ENCODE data around the gene LRRC8B. TPM values are rescaled to one million over a fixed set of nuclear protein-coding genes. Genes with fewer than 3 reads are reported as not detected.

LRRC8B gene
- total RNA-seq, 4 donors from 2014 or later, result 27.1 to 48.0 (median 35.1) TPM

DNA sequence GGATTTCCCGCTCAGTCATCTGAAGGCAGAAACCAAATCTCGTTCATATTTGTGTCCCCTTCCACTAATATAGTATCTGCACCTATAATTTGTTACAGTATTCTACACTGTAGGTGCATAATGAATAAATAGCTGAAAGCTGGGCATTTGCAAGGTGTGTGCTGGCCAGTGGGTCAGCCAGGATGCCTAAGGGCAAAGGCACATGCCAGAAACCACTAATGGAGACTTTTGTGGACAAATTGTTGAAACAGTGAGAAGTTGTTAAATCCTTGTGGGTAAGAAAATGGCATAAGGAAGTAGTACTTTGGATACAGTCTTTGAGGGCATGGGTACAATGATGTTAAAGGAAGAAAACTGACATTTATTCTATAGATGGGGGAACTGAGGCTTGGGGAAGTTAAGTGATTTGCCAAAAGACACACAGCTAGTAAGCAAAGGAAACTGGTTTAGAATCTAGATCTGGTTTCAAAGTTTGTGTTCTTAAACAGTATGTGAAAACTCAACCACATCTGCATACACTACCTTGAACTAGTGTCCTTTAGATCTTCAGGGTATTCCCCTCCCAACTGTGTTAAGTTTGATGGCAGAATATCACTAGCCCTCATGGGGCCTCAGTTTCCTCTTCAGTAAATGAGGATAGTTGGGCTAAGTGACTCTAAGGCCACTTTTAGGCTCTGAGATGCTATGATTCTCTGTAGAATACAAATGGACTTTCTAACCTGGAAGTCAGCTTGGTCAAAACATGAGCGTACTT lies 81.8 kb downstream of the LRRC8B start:
- Histone ChIP-seq H3K27ac (peak overlapping the region in 3 of 4 donors; percentile 59 to 72 (median 67)), H3K9me3 (no peaks in the 10 kb centered on the region)
- 69 to 75% methylated on average over 3 of the region's 3 CpGs for WGBS, 2 donors

DNA sequence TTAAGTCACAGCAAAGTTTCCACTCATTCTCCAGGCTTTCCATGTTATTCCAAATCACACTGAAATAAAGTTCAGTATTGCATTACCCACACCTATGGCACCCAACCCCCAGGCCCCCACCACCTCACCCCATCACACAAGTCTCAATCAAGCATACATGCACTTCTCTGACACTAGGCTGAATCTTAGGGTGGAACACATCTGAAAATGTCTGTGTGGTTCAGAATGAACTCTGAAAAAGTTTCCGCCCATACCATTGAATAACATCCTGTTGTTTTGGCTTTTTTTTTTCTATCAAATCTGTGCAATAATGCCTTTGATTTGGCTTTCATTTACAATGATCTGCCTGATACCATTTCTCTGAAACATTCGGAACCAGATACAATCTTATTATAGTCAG lies 82.5 kb downstream of the LRRC8B start:
- H3K27ac ChIP-seq, result peak overlapping the region in 3 of 4 donors; percentile 59 to 72 (median 67)
- 46 to 56% methylated on average over 2 of the region's 2 CpGs for WGBS, 2 donors
- TF ChIP-seq EP300 (IDR thresholded peaks at IDR 0.05) (no peak), CTCF (IDR thresholded peaks at IDR 0.05) (no peak), POLR2A (IDR thresholded peaks at IDR 0.05) (no peak)

More for the DNA sequence above, 81.8 kb downstream of the LRRC8B start:
- Histone ChIP-seq H3K4me3 (no peak overlapping the region), H3K4me1 (peaks cover 0 to 80% (median 43%) of the 10 kb centered on the region in 4 donors), H3K27me3 (no peaks in the 10 kb centered on the region), H3K36me3 (peaks cover 0 to 9% (median 0%) of the 10 kb centered on the region in 3 donors)
- no peak for DNase-seq (ENCODE audit: low spot score in 2 of 2)
- TF ChIP-seq CTCF (IDR thresholded peaks at IDR 0.05) (no peak), EP300 (IDR thresholded peaks at IDR 0.05) (no peak), POLR2A (IDR thresholded peaks at IDR 0.05) (no peak)

GRCh38 chr1:89607586-89608318 lies 83.1 kb downstream of the LRRC8B start:
- WGBS, 2 donors, result 59 to 67% methylated on average over 5 of the region's 5 CpGs
- TF ChIP-seq CTCF (IDR thresholded peaks at IDR 0.05) (no peak), EP300 (IDR thresholded peaks at IDR 0.05) (no peak), POLR2A (IDR thresholded peaks at IDR 0.05) (no peak)
- H3K36me3 ChIP-seq, result peaks cover 0 to 9% (median 0%) of the 10 kb centered on the region in 3 donors
- H3K9me3 ChIP-seq, result no peaks in the 10 kb centered on the region
- no peaks in the 10 kb centered on the region for H3K27me3 ChIP-seq
- no peak for DNase-seq (ENCODE audit: low spot score in 2 of 2)
- no peak overlapping the region for H3K4me3 ChIP-seq
- H3K27ac ChIP-seq, result peak overlapping the region in 3 of 4 donors; percentile 55 to 72 (median 67)
- peaks cover 0 to 74% (median 41%) of the 10 kb centered on the region in 4 donors for H3K4me1 ChIP-seq

More for the DNA sequence above, 82.5 kb downstream of the LRRC8B start:
- Histone ChIP-seq H3K36me3 (peaks cover 0 to 9% (median 0%) of the 10 kb centered on the region in 3 donors), H3K27me3 (no peaks in the 10 kb centered on the region), H3K9me3 (no peaks in the 10 kb centered on the region), H3K4me1 (peaks cover 0 to 80% (median 42%) of the 10 kb centered on the region in 4 donors), H3K4me3 (no peak overlapping the region)
- no peak for DNase-seq (ENCODE audit: low spot score in 2 of 2)

- H3K9me3 ChIP-seq, result no peaks in the 10 kb centered on the region
- no peak for DNase-seq (ENCODE audit: low spot score in 2 of 2)
- no peak for TF ChIP-seq POLR2A (IDR thresholded peaks at IDR 0.05)
- no peak for TF ChIP-seq EP300 (IDR thresholded peaks at IDR 0.05)
- TF ChIP-seq CTCF (IDR thresholded peaks at IDR 0.05), result no peak
- H3K27me3 ChIP-seq, result no peaks in the 10 kb centered on the region
- H3K27ac ChIP-seq, result peak overlapping the region in 3 of 4 donors; percentile 55 to 72 (median 67)
- H3K4me3 ChIP-seq, result no peak overlapping the region
- WGBS, 2 donors, result 62 to 64% methylated on average over 9 of the region's 9 CpGs
- H3K36me3 ChIP-seq, result peaks cover 0 to 9% (median 0%) of the 10 kb centered on the region in 3 donors
- H3K4me1 ChIP-seq, result peaks cover 0 to 67% (median 35%) of the 10 kb centered on the region in 4 donors
These were observed 83.8 kb downstream of the LRRC8B start for GRCh38 chr1:89608319-89608983.
